GM12878 (cell line): Measurements from ENCODE around the gene PLXNB3. TPM values are rescaled to one million over a fixed set of nuclear protein-coding genes. Genes with fewer than 3 reads are reported as not detected.

Experiments used
- ATAC-seq: fragments of 200-7000 bp; cut with Tn5 transposase; 3 replicates; pipeline ENCODE4 v1.9.1; 2020; ENCODE audit warnings: mild to moderate bottlenecking, moderate library complexity
- BruUV-seq: library from RNA; stranded (reverse); fragments of 400-500 nt; replicated peaks from 2 replicates; lab custom pipeline; 2021; lab: Mats Ljungman, UMichigan
- CTCF ChIA-PET: fragments of 300-600 bp; sonication (Branson Sonifier 250); formaldehyde crosslinking; extraction: SDS; loops from one replicate; lab custom pipeline; 2021; ENCODE audit warnings: inconsistent platforms; lab: Yijun Ruan, JAX
- POLR2A ChIA-PET: fragments of 350-600 bp; formaldehyde crosslinking; extraction: SDS; loops from one replicate; lab custom pipeline; 2021; ENCODE audit warnings: inconsistent platforms; lab: Charles Lee
- RAD21 ChIA-PET: fragments of 300-600 bp; sonication (Branson Sonifier 250); formaldehyde crosslinking; loops from one replicate; lab custom pipeline; 2023; ENCODE audit warnings: antibody characterized with exemption; ENCODE audit not compliant: unreplicated experiment; lab: Charles Lee
- SMC1A ChIA-PET: fragments of 300-600 bp; sonication (Branson Sonifier 250); formaldehyde crosslinking; loops from one replicate; lab custom pipeline; 2023; ENCODE audit not compliant: unreplicated experiment, uncharacterized antibody; lab: Charles Lee
- DNase-seq: peaks from one replicate; pipeline ENCODE4 v3.0.0-alpha.2; 2011; ENCODE audit warnings: low read depth, low spot score
- FAIRE-seq: peaks from 3 replicates; lab custom pipeline; 2011; peaks lifted over from hg19 to GRCh38; lab: Jason Lieb, UNC
- H2AFZ ChIP-seq: 2 replicates; pipeline ENCODE4 v1.6.0; 2011; ENCODE audit warnings: low read depth, low read length, control low read depth; ENCODE audit not compliant: control insufficient read depth
- H3K27ac ChIP-seq: 2 replicates; pipeline ENCODE4 v1.5.1; 2011; ENCODE audit warnings: control low read depth; ENCODE audit not compliant: control insufficient read depth, insufficient read depth
- H3K27me3 ChIP-seq, 2 experiments: replicated peaks in 1 of 2; 2 replicates each; pipeline versions ENCODE4 v1.6.0 to v1.6.1; 2011; ENCODE audit warnings: low read length in 1 of 2; ENCODE audit not compliant: control insufficient read depth in 2 of 2, insufficient read depth in 2 of 2
- H3K36me3 ChIP-seq, 2 experiments: 2 replicates each; pipeline ENCODE4 v1.5.1; 2011; ENCODE audit warnings: low read length in 1 of 2; ENCODE audit not compliant: control insufficient read depth in 2 of 2, insufficient read depth in 2 of 2
- H3K4me1 ChIP-seq: 2 replicates; pipeline ENCODE4 v1.6.1; 2011; ENCODE audit warnings: mild to moderate bottlenecking, low read length, moderate library complexity, mixed read lengths; ENCODE audit not compliant: control insufficient read depth, insufficient read depth
- H3K4me2 ChIP-seq: 2 replicates; pipeline ENCODE4 v1.6.0; 2011; ENCODE audit warnings: control low read depth; ENCODE audit not compliant: control insufficient read depth, insufficient read depth
- H3K4me3 ChIP-seq: fragments of 200-600 bp; sonication (generic); 2 replicates; pipeline ENCODE4 v1.5.1; 2016
- H3K79me2 ChIP-seq: 2 replicates; pipeline ENCODE4 v1.6.0; 2011; ENCODE audit warnings: low read length; ENCODE audit not compliant: control insufficient read depth, insufficient read depth
- H3K9ac ChIP-seq: 2 replicates; pipeline ENCODE4 v1.8.0; 2011; ENCODE audit warnings: low read length, control low read depth, mixed read lengths; ENCODE audit not compliant: control insufficient read depth, insufficient read depth
- H3K9me3 ChIP-seq: replicated peaks from 3 replicates; pipeline ENCODE4 v1.5.1; 2011; ENCODE audit warnings: mild to moderate bottlenecking, low read length; ENCODE audit not compliant: control insufficient read depth, insufficient read depth
- H4K20me1 ChIP-seq: 2 replicates; pipeline ENCODE4 v1.6.0; 2011; ENCODE audit not compliant: control insufficient read depth, insufficient read depth
- BCL11A ChIP-seq: IDR thresholded peaks from 2 replicates; pipeline ENCODE4 v1.6.1; 2011; ENCODE audit warnings: low read depth, low read length
- BHLHE40 ChIP-seq, 2 experiments: fragments of 450-650 bp in 1 of 2; IDR thresholded peaks; 2 replicates each; pipeline ENCODE4 v1.6.1; 2011 to 2017; ENCODE audit warnings: low read depth in 2 of 2, borderline replicate concordance in 1 of 2, improper control_type of control experiment in 1 of 2, low read length in 1 of 2, mild to moderate bottlenecking in 1 of 2
- CBX3 ChIP-seq: fragments of 200-600 bp; sonication (generic); IDR thresholded peaks from 2 replicates; pipeline ENCODE4 v1.6.1; 2016; ENCODE audit warnings: low read depth, borderline replicate concordance
- PKNOX1 ChIP-seq: fragments of 450-650 bp; IDR thresholded peaks from 2 replicates; pipeline ENCODE4 v1.6.1; 2016; ENCODE audit warnings: mild to moderate bottlenecking
- SRF ChIP-seq, 2 experiments: IDR thresholded peaks; 2 replicates each; pipeline ENCODE4 v1.6.1; 2011; ENCODE audit warnings: low read depth in 2 of 2, low read length in 2 of 2, mild to moderate bottlenecking in 1 of 2, moderate library complexity in 1 of 2
- ZNF24 ChIP-seq: fragments of 450-650 bp; IDR thresholded peaks from 2 replicates; pipeline ENCODE4 v1.6.1; 2017; ENCODE audit warnings: antibody characterized with exemption, mild to moderate bottlenecking
- WGBS: methylation state at CpG from one replicate; pipeline ENCODE4 v1.1.6; 2016; ENCODE audit warnings: low lambda C conversion rate; ENCODE audit not compliant: insufficient replicate concordance, insufficient coverage; ENCODE audit errors: missing lambda C conversion rate; 5-methylcytosine and 5-hydroxymethylcytosine counted together
- in situ Hi-C: fragments of 300-500 bp; cut with MboI; formaldehyde crosslinking; loops from 9 replicates; pipeline ENCODE4 v1.14.3; 2018; ENCODE audit warnings: mixed read lengths
- intact Hi-C: fragments of 100-400 bp; cut with micrococcal nuclease; formaldehyde crosslinking; loops from one replicate; pipeline ENCODE4 v1.14.2; 2022; ENCODE audit not compliant: unreplicated experiment
- polyA plus RNA-seq, 11 experiments: library from polyadenylated mRNA; depleted of rRNA in 4 of 11; unstranded in 6 of 11; stranded (reverse) in 5 of 11; fragments of >200 nt; fragmentation: Nextera tagmentation in 4 of 11; fragmentation: Illumina TruSeq in 1 of 11; extraction: Ambion mirVana in 4 of 11; extraction: Trizol in 1 of 11; gene quantifications; 1 replicate in 1 of 11; 2 replicates in 10 of 11; pipeline versions ENCODE4 v1.2.1 to v1.2.3, GENCODE V29; 2011 to 2016; ENCODE audit warnings: inconsistent platforms in 2 of 11, missing spikeins in 2 of 11, low read depth in 1 of 11
- total RNA-seq, 4 experiments: library from RNA; depleted of rRNA in 3 of 4; stranded (reverse); fragments of >200 nt in 3 of 4; fragmentation: Illumina TruSeq in 1 of 4; extraction: Trizol in 1 of 4; gene quantifications; 2 replicates each; pipeline versions ENCODE4 v1.2.1 to v1.2.3, GENCODE V29; 2013 to 2021

Gene PLXNB3
- total and polyA plus RNA-seq, 10 of the 15 experiments (the other 5 are each of a cell fraction or from before 2014, with no cell fraction given) = 0.06 to 0.68 (median 0.19) TPM; not detected in 4

DNA sequence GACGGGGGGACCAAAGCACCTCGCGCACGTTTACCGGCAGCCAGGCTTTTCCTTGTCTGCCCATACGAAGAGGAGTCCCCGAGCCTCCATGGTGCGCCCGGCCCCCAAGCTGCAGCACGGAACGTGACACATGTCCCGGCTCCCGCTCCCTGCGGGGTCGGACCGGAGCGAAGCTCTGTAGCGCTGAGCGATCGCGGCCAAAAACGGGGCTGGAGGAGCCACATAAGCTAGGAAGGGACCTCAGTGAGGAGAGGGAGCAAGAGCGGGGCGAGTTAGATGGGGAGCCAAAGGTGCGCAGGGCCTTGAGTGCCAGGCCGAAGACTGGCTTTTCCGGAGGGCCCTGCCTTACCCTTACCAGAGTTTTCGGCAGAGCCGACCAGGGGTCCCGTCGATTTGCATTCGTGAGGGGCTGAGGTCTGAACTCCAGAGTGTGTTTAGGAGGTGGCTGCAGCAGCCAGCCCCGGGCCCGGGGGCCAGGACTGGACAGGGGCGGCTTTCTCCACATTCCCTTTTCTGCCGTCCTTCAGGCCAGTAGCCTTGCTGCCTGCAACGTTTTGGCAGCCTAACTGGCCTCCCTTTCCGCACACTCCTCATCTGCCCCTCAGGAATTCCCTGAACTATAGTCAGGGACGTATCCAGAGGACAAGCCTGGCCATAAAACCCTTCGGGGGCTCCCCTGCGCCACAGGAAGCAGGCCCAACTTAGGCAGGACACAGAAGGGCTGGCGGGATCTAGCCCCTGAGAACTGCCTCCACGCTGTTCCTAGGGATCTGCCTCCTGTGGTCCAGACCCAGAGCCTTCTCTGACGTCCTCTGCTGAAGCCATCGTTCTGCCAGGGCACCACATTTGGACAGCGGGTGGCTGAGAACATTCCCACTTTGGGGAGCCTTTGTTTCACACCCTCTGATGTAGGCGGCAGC lies 31.1 kb downstream of the PLXNB3 start:
- peak overlapping the region; percentile 28; the same call in 1 of the 2 replicates for H2AFZ ChIP-seq

More for the DNA sequence above, 31.1 kb downstream of the PLXNB3 start:
- intact Hi-C loops (loop anchor here (2.0 kb wide), 1 partner anchor 132 kb away; the partner anchor contains the start of gene ARHGAP4), in situ Hi-C loops (no loop called here)
- TF ChIP-seq BHLHE40 (IDR thresholded peaks at IDR 0.05; ENCODE audit: borderline replicate concordance in 1 of 2, low read depth in 2 of 2, low read length in 1 of 2) (peak in 1 of 2 experiments; percentile 53; a peak in 1 of 4 replicates), SRF (IDR thresholded peaks at IDR 0.05; ENCODE audit: low read depth in 2 of 2, low read length in 2 of 2) (peak in 1 of 2 experiments; percentile 54; a peak in 1 of 4 replicates), ZNF24 (no peak), CBX3 (no peak), PKNOX1 (no peak), BCL11A (no peak)
- ChIA-PET POLR2A (interaction anchor here (1.0 to 1.1 kb wide), 2 partner anchors 130 to 134 kb away, joined by 4 to 6 read pairs; no protein-coding TSS in a partner anchor), CTCF (interaction anchor here (1.2 to 2.1 kb wide), 3 partner anchors 129 to 504 kb away, joined by 3 to 6 read pairs (median 5); no protein-coding TSS in a partner anchor), RAD21 (interaction anchor here (0.9 to 1.3 kb wide), 3 partner anchors 108 to 134 kb away, joined by 3 to 5 read pairs (median 3); partner anchors contain the start of genes ARHGAP4 and SLC6A8), SMC1A (no interaction called here)
- peaks cover 45% of the 10 kb centered on the region for H3K79me2 ChIP-seq
- no peak for DNase-seq
- peak overlapping the region; percentile 85 for H3K9ac ChIP-seq
- ATAC-seq = peak; percentile 7
- H3K27me3 ChIP-seq = no peaks in the 10 kb centered on the region
- 41% methylated on average over 36 of the region's 47 CpGs for WGBS
- H3K27ac ChIP-seq = peak overlapping the region; percentile 63
- peak overlapping the region; percentile 56 for H3K4me2 ChIP-seq
- H3K4me3 ChIP-seq = peak overlapping the region; percentile 82
- TSS peak; percentile 90 for BruUV-seq
- no peaks in the 10 kb centered on the region; the same call in 1 of the 2 replicates for H4K20me1 ChIP-seq
- H3K9me3 ChIP-seq = no peaks in the 10 kb centered on the region; the same call in 2 of the 3 replicates
- no peak for FAIRE-seq
- H3K36me3 ChIP-seq = peaks cover 0 to 1% of the 10 kb centered on the region in 2 experiments; a peak in 2 of 4 replicates
- H3K4me1 ChIP-seq = peaks cover 4% of the 10 kb centered on the region; the same call in 1 of the 2 replicates
